ENCODE results near the gene CENPN. TPM values are rescaled to one million over a fixed set of nuclear protein-coding genes. Genes with fewer than 3 reads are reported as not detected.

CENPN gene
- polyA plus RNA-seq, 4 donors = 21.9 to 24.4 (median 23.1) TPM

- no peak for DNase-seq (ENCODE audit: low read depth in 4 of 4, low spot score in 3 of 4)
These were observed 16.0 kb upstream of the CENPN start for GRCh38 chr16:80990978-80991377.

- no peak for DNase-seq (ENCODE audit: low read depth in 4 of 4, low spot score in 3 of 4)
These were observed 15.1 kb upstream of the CENPN start for GRCh38 chr16:80991792-80992430.

- no peak for DNase-seq (ENCODE audit: low read depth in 4 of 4, low spot score in 3 of 4)
These were observed 14.2 kb upstream of the CENPN start for GRCh38 chr16:80992676-80993293.

GRCh38 chr16:80993307-80993706, 13.7 kb upstream of the CENPN start:
- DNase-seq (ENCODE audit: low read depth in 4 of 4, low spot score in 3 of 4) = no peak

- no peak for DNase-seq (ENCODE audit: low read depth in 4 of 4, low spot score in 3 of 4)
These were observed 13.2 kb upstream of the CENPN start for GRCh38 chr16:80993834-80994233.

GRCh38 chr16:80994451-80994850, 12.6 kb upstream of the CENPN start:
- no peak for DNase-seq (ENCODE audit: low read depth in 4 of 4, low spot score in 3 of 4)

- DNase-seq (ENCODE audit: low read depth in 4 of 4, low spot score in 3 of 4) = peak in 1 of 4 donors; percentile 25
These were observed 10.3 kb upstream of the CENPN start for GRCh38 chr16:80996688-80997138.

- peak in 1 of 4 donors; percentile 33 for DNase-seq (ENCODE audit: low read depth in 4 of 4, low spot score in 3 of 4)
These were observed 9.7 kb upstream of the CENPN start for GRCh38 chr16:80997139-80997798.

- no peak for DNase-seq (ENCODE audit: low read depth in 4 of 4, low spot score in 3 of 4)
These were observed 8.9 kb upstream of the CENPN start for GRCh38 chr16:80997964-80998620.

- no peak for DNase-seq (ENCODE audit: low read depth in 4 of 4, low spot score in 3 of 4)
These were observed 6.1 kb upstream of the CENPN start for GRCh38 chr16:81000873-81001272.

GRCh38 chr16:81001330-81001729, 5.7 kb upstream of the CENPN start:
- no peak for DNase-seq (ENCODE audit: low read depth in 4 of 4, low spot score in 3 of 4)

- no peak for DNase-seq (ENCODE audit: low read depth in 4 of 4, low spot score in 3 of 4)
These were observed 4.0 kb upstream of the CENPN start for GRCh38 chr16:81003064-81003463.

- DNase-seq (ENCODE audit: low read depth in 4 of 4, low spot score in 3 of 4) = no peak
These were observed 3.2 kb upstream of the CENPN start for GRCh38 chr16:81003610-81004460.

- DNase-seq (ENCODE audit: low read depth in 4 of 4, low spot score in 3 of 4) = peak in 3 of 4 donors; percentile 44 to 56 (median 54)
These were observed 2.2 kb upstream of the CENPN start for GRCh38 chr16:81004646-81005353.

GRCh38 chr16:81005610-81006161, 1.3 kb upstream of the CENPN start:
- no peak for DNase-seq (ENCODE audit: low read depth in 4 of 4, low spot score in 3 of 4)

GRCh38 chr16:81006211-81006812, 702 bp upstream of the CENPN start:
- no peak for DNase-seq (ENCODE audit: low read depth in 4 of 4, low spot score in 3 of 4)

GRCh38 chr16:81008505-81008789, 1.4 kb downstream of the CENPN start:
- no peak for DNase-seq (ENCODE audit: low read depth in 4 of 4, low spot score in 3 of 4)

- no peak for DNase-seq (ENCODE audit: low read depth in 4 of 4, low spot score in 3 of 4)
These were observed 6.0 kb downstream of the CENPN start for GRCh38 chr16:81012974-81013373.

- no peak for DNase-seq (ENCODE audit: low read depth in 4 of 4, low spot score in 3 of 4)
These were observed 7.7 kb downstream of the CENPN start for GRCh38 chr16:81014672-81015071.
